ENCODE data around the gene SSC5D.
A peak's percentile ranks its signal among the peaks of the same experiment; 100 is the strongest.

The SSC5D gene

DNA sequence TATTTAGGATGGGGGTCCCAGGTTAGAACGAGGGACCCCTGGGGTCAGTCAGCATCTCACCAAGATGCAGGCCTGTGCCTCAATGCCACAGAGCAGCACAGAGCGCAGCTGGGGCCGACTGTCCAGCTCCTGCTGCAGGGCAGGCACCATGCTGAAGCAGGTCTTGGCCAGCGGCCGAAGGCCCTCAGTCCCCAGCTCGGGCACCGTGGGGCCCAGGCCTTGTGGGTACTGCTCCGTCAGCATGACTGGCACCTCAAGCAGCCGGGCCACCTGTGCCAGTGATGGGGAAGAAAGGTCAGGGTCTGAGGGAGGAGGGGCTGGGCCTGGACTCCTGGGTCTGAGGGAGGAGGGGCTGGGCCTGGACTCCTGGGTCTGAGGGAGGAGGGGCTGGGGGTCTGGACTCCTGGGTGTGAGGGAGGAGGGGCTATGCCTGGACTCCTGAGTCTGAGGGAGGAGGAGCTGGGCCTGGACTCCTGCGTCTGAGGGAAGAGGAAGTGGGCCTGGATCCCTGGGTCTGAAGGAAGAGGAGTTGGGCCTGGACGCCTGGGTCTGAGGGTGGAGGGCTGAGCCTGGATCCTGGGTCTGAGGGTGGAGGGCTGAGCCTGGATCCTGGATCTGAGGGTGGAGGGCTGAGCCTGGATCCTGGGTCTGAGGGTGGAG is 32.5 kb upstream of the SSC5D start:
- no peak for ATAC-seq

DNA sequence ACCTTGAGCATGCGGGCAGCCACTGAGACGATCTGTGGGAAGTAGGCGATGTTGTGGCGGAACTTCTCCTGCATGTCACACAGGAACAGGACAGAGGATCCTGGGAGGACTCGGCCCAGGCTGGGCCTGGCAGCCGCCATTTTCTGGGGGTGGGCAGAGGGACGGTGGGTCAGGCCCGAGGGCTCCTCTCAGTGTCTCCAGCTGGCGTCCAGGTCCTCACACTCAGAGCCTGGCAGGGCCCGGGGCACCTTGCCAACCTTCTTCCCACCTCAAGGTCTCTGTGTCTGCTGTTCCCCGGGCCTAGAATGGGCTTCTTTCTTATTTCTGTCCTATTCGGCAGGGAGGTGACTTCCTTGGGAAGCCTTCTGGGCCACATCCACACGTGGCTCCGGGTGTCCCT is 31.9 kb upstream of the SSC5D start:
- no peak for DNase-seq
- ATAC-seq, result no peak

More for the DNA sequence above, 32.5 kb upstream of the SSC5D start:
- DNase-seq, result no peak

DNA sequence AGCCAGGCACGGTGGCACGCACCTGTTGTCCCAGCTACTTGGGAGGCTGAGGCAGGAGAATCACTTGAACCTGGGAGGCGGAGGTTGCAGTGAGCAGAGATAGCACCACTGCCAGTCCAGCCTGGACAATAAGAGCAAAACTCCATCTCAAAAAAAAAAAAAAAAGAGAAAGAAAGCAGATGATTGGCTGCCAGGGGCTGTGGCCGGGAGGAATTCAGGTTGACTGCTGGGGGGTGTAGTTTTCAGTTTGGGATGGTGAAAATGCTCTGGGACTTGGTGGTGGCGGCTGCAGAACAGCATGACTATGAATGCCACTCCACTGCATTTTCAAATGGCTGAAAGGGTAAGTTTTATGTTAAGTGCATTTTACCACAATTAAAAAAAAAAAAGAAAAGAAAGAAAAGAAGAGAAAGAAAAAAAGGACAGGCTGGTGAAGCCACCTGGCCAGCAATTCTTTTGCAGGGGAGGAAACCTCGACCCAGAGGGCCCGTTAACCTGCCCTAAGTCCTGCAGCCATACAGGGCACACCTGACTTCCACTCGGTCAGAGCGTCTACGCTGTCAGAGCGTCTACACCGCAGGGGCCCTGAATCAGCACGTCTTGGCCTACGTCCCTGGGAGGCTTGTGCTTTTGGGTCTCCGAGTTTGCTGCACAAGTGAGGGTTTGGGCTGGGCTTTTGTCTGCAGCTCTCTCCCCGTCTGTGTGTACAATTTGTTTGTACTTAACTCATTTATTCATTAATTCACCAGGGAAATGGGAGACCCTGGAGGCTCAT is 30.4 kb upstream of the SSC5D start:
- ATAC-seq, result no peak

DNA sequence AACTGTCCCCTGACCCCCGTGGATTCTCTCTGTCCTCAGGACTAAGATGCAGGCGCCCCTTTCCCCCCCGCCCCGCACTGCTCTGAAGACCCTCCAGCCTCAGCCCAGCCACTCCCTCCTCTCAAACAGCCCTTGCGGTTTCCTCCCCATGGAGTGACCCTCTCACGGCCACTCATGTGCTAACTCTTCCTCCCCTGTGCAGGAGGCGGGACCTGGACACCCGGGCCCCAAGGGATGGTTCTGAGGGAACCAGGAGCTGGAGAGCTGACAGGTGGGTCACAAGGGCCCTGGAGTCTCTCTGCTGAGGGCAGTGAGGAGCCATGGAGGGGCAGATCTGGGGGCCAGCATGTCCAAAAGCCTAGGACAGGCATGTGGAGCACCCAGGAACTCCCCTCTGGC is 28.7 kb upstream of the SSC5D start:
- DNase-seq, result no peak
- ATAC-seq, result no peak

More for the DNA sequence above, 30.4 kb upstream of the SSC5D start:
- DNase-seq, result no peak

DNA sequence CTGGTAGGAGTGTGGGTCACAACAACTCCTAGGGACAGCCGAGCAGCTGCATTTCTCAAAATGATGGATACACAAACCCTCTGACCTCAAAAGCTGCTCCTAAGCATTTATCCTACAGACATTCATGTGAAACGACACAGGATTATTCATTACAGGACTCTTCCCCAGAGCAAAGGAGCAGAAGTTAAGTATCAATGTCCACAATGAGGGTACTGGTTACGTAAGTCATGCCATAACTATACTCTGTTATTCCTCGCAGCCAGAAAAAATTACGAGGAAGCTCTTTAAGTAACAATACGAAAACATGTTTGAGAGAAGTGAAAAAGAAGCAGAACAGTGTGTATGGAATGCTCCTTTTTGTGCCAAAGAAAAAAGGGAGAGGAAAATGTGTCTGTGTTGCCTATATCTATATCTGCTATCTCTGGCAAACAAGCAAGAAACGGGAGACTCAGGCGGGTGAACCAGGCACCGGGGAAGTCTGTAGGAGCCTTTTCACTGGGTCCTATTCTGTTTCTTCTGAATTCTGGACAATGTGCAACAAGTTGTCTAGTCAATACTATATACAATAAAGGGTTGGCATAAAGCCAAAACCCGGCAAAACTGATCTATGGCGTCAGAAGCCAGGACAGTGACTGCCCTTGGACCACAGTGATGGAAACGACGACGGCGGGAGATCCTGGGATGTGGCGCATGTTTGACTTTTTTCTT is 28.1 kb upstream of the SSC5D start:
- ATAC-seq (no peak), DNase-seq (no peak)

DNA sequence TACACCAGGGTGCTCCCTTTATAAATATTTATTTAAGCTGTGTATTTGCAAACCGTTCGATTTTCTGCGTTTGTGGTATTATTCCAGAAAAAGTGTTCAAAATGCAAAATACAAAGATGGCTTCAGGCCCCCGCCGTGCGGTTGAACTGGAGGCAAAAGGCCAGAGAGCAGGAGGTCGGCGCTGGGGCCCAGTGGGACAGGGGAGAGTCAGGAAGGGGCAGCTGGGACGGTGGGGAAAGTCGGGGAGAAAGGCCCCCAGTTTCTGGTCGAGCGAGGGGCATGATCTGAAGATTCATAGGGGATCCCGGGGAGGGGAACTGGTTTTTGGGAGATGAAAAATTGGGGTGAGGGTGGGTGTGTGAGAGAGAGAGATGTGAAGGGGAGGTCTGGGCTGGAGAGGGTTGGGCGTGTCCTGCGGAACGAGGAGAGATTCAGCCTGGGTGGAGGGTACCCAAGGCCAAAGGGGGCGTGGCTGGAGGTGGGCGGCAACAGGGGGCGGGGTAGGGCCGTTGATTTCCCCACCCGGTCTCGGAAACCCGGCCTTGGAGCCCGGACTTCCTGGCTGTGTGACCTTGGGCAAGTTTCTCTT is 27.5 kb upstream of the SSC5D start:
- ATAC-seq (no peak), DNase-seq (peak; percentile 71)

DNA sequence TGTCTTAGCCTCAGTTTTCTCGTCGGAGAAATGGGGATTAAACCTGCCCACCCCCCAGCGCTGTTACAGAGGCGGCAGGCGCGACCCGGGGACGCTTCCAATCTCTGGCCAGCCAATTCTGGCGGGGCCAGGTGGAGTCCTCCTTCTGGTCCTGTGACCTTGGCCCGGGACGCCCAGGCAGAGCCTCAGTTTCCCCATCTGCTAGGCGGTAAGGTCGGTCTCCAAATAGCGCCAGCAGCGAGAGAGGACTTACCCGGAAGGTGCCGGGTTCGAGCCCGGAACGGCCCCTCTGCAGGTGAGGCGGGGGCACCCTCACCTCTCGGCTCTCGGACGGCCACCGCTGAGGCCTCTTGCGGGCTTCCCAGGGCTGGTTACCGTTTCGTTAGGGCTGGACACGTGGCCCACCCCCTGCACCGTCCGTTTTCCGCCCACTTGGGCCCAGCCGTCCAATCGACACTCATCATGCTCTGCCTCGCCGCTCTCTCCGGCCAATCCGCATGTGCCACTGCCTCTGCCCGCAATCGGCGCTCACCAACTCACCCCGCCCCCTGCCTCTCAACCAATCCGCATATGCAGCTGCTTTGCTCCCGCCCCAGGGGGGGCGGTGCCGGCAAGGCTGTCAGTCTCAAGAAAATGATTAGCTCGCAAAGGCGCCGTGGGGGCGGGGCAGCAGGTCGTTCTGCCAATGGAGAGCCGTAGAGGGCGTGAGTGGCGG is 26.8 kb upstream of the SSC5D start, which contains the start of gene ISOC2:
ISOC2 (minus strand) TSS at position 384 of the 715 bp plus-strand sequence. CDS start 5,156 bp downstream, outside the sequence.
- ATAC-seq (peak; percentile 97), DNase-seq (peak; percentile 100)

DNA sequence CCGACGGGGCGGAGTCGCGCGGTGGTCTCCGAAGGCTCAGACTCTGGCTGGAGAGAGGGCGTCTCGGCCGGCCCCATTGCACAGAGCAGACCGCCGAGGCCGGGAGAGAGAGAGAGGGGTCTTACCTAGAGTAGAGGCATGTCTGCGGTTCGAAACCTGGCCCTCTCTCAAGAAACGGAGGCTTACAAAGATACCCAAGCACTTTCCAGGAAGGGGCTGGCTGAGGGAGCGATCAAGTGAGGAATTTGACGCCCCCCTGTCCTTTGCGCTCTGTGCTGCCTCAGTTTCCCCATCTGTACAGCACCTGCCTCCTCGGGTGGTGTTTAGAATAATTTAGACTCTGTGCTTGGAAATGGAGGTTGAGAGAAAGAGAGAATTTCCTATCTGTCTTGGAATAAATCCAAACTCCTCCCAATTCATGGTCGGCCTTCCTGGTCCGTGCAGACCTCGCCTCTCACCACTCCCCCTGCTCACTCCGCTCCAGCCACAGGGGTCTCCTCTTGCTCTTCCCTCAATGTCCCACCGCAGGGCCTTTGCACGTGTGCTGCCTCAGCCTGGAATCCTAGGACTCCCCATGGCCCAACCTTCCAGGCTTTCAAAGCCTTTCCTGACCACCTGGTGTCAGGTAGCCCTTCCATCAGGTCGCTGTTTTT is 26.1 kb upstream of the SSC5D start:
- ATAC-seq (no peak), DNase-seq (no peak)

DNA sequence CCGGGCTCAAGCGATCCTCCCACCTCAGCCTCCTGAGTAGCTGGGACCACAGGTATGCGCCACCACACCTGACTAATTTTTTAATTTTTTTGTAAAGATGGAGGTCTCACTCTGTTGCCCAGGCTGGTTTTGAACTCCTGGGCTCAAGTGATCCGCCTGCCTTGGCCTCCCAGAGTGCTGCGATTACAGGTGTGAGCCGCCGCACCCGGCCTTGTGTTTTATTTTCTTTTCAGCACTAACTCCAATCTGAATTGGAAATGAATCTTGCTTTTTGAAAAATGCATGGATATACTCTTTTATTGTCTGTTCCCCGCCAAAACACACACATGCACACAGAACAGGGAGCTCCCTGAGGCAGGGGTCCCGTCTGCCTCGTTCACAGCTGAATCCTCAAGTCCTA is 25.5 kb upstream of the SSC5D start:
- ATAC-seq (no peak), DNase-seq (no peak)

DNA sequence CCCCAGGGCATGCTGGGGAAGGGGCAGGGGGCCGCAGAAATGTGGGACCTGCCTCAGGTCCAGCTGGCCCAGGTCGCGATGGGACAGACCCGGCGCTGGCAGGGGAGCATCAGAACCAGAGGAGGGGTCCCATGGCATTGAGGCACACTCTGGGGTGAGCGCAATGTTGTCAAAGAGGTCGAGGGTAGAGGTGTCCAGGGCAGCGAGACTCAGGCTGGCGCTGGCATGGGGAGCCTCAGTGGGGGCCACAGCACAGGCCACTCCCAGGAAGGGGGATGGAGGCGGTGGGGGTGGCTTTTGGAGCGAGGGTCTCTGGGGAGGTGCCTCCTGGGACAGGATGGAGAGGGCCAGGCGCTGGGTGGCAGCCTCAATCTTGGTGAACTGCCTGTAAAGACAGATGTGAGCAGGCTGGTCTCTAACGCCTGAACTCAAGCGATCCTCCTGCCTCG is 24.6 kb upstream of the SSC5D start:
- no peak for DNase-seq
- ATAC-seq, result no peak

DNA sequence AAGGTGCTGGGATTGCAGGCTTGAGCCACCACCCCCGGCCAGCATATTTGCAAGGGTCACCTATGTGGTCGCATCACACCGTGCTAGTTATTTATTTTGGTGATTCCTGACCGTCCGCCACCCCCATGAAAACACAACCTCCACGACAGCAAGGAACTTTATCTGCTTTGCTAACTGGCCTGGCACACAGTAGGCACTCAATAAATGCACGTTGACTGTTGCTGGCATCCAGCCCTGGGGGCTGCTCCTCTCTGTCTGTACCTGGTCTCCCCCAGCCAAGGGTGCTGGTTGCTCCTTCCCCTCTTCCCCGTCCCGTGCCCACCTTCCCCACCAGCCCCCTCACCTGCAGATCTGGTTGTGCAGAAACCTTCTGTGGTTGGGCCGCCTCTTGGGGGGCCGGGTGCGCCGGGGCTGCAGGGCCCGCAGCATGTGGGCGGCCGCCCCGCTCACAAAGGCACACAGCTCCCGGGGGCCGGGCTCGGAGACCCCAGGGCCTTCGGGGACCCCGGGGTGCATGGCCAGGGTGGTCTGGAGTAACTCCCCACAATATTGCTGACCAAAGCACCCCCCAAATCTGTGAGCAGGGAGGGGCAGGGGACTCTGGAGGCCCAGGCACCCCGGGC is 24.1 kb upstream of the SSC5D start:
- ATAC-seq, result no peak
- no peak for DNase-seq

DNA sequence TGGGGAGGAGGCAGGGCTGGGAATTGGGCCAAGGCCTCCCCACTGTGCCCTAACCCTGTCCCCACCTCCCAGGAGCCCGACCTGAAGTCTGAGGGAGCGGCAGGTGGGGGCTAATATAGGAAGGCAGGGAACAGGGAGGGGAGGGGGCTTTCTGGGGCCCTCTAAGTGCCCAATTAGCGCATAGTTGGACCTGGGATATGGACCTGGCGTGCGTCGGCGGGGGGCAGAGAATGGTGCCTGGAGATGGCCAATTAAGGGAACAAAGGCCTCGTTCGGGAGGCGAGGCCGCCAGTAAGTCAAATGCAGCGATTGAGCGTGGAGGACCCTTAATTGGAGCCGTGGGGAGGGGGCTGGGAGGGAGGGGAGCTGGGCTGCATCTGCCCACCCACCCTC is 23.6 kb upstream of the SSC5D start, which contains the start of gene C19orf85:
C19orf85 (minus strand) TSS at position 90 of the 393 bp plus-strand sequence. CDS start 197 bp downstream, outside the sequence.
- DNase-seq (no peak), ATAC-seq (no peak)

DNA sequence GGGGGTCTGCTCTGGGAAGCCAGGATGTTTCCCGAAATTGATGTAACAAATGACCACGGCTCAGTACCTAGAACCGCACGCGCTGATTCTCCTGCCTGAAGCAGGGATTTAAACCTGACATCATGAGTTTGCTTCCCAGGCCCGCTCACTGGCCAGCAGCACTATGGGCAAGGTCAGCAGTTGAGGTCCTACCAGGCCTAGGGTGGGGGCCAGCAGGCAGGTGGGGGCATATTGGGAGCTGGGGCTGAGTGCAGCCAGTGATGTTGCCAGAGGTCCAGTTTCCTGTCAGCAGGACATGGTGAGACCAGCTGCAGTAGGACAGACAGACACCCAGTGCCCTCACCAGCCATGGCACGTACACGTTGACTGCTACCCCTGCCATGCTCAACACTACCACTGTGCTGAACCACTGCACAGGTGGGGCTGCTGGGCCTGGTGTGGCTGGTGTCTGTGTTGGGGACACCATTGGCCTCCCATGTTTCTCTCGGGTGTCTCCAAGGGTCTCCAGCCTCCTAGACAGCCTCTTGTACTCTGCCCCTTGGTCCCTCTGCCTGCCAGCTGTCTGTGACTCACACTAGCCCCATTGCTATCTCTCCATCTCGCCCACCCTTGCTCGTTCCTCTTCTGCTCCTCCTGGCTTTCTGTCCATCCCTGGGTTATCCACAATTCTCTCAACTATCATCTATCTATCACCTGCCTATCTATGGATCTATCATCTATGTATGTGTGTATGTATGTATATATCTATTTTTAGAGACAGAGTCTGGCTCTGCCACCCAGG is 22.6 kb upstream of the SSC5D start:
- no peak for ATAC-seq
- DNase-seq, result no peak

DNA sequence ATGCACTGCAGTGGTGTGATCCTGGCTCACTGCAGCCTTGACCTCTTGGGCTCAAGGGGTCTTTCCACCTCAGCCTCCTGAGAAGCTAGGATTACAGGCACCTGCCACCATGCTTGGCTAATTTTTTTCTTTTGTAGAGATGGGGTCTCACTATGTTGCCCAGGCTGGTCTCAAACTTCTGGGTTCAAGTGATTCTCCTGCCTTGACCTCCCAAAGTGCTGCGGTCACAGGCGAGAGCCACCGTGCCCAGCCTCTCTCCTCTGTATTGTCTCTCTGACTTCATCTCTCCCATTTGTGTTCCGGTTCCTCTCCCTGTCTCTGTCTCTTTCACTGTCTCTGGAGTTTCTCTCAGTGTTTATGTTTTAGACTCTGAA is 22.0 kb upstream of the SSC5D start:
- ATAC-seq, result no peak
- DNase-seq, result no peak

DNA sequence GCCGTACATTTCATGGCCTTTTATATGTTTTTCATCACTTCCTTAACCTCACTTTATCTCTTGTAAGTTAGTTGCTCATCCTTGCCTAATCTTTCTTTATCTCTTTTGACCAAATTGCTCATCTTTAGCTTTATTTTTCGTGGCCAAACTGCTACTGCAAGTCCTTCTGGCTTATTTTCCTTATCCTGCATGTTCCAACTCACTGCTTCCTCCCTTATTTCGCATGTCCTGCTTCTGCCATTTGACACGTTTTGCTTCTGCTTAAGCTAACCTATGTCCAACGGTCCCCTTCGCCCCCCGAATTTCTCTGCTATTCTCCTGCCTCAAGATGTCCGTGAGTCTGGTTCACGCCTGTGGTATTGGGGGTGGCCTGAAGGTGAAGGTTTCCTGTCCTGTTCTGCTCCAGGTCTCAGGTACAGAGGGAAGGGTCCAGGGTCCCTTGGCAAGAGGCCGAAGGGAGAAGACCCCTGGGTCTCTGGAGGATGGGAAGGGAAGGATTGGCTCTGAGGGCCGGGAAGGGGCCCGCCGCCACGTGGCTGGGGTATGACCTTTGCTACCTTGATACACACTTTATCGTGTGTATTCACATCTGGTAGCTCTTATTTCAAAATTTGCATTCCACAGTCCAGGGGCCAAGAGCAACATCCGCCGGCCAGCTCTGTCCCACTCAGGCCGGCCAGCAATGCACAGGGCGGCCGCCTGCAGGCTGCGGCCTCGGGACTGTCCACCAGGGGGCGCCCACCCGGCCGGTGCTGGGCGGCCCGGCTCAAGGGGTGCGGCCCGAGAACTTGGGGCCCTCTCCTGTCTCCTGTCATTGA is 20.8 kb upstream of the SSC5D start:
- peak; percentile 86 for DNase-seq
- peak; percentile 76 for ATAC-seq

DNA sequence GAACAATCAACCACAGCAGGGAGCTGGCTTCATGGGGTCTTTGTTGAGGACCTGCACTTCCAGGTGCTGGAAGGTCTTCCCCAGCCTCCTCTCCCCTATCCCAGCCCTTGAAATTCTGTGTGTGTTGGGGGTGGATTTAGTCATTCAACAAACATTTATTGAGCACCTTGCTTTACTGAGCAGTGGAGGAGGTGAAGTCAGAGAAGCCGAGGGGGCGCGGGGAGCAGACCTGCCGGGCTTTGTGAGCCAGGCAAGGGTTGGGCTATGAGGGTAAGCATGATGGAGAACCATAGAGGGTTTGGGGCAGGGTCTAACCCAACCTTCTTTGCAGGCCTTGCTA is 20.2 kb upstream of the SSC5D start:
- no peak for ATAC-seq

DNA sequence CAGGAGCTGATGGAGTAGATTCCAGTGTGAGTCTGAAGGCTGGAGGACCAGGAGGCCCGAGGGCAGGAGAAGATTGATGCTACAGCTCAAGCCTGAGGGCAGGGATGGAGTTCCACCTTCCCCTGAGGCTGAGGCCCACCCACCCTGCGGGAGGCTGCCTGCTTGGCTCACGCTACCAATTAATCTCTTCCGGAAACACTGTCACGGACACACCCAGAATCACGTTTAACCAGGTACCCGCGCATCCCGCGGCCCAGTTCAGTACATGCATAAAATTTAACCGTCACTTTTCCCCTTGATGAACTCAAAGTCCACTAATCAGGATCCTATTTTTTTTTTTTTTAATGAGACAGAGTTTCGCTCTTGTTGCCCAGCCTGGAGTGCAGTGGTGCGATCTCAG is 17.0 kb upstream of the SSC5D start:
- ATAC-seq (no peak), DNase-seq (no peak)

More for the DNA sequence above, 20.2 kb upstream of the SSC5D start:
- DNase-seq, result no peak

DNA sequence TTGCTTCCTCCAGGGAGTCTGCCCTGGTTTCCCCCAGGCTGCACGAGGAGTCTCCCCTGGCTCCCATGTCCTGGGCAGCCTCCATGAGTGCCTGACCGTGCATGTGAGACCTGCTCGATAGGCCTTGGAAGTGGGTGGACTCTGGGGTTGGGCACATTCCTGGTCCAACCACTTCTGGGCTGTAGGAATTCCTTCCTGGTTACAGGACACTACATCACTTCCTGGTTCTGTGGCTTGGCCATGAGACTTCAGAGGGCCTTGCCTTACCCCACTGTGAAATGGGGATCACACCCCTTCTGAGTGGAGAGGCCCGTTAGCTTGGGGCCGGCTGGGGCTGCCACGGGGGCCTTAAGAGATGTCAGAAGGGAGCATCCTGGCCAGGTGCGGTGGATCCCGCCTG is 15.8 kb upstream of the SSC5D start:
- DNase-seq (no peak), ATAC-seq (no peak)
